Measurements from ENCODE around the gene CCSAP.

- no peak for TF ChIP-seq CTCF (IDR thresholded peaks at IDR 0.05; ENCODE audit: low read depth, low read length)
- no peak for TF ChIP-seq EZH2phosphoT487 (IDR thresholded peaks at IDR 0.05; ENCODE audit: low read depth)
Observed at GRCh38 chr1:229293528-229294204, 49.2 kb downstream of the CCSAP start.

Data from OCI-LY3 (cell line).